SU-DHL-6 (cell line): ENCODE results near the gene MTA3.

Source experiments
- EZH2phosphoT487 ChIP-seq: fragments of 200-600 bp; sonication (generic), shearing (Covaris generic); conservative IDR thresholded peaks from 2 replicates; pipeline ENCODE4 v1.6.1; 2018; ENCODE audit warnings: mild to moderate bottlenecking, antibody characterized with exemption, low read length, moderate library complexity, mixed read lengths
- TF ChIP-seq, protein P1 (sequence below): fragments of 200-600 bp; sonication (generic); IDR thresholded peaks from one replicate; pipeline ENCODE4 v1.5.1; 2017; ENCODE audit warnings: antibody characterized with exemption, mild to moderate bottlenecking, low read length, moderate library complexity; ENCODE audit not compliant: insufficient read depth, poor library complexity, severe bottlenecking

DNA sequence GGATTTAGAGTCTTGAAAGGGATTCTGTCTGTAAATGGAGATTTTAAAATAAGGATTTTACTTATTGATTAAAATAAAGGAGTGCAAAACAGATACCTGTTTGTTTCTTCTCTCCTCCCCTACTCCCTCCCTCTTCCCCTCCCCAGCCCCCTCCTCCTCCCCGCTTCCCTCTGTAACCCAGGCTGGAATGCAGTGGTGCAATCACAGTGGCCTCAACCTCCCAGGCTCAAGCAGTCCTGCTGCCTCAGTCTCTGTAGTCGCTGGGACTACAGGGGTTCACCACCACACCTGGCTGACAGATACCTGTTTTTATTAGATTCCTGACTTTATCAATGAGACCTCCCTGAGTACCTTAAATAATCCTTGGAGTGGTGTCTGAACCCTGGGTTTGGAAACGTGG lies 138.4 kb downstream of the MTA3 start:
- TF ChIP-seq, protein P1, sequence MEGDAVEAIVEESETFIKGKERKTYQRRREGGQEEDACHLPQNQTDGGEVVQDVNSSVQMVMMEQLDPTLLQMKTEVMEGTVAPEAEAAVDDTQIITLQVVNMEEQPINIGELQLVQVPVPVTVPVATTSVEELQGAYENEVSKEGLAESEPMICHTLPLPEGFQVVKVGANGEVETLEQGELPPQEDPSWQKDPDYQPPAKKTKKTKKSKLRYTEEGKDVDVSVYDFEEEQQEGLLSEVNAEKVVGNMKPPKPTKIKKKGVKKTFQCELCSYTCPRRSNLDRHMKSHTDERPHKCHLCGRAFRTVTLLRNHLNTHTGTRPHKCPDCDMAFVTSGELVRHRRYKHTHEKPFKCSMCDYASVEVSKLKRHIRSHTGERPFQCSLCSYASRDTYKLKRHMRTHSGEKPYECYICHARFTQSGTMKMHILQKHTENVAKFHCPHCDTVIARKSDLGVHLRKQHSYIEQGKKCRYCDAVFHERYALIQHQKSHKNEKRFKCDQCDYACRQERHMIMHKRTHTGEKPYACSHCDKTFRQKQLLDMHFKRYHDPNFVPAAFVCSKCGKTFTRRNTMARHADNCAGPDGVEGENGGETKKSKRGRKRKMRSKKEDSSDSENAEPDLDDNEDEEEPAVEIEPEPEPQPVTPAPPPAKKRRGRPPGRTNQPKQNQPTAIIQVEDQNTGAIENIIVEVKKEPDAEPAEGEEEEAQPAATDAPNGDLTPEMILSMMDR, result no peak
- no peak for TF ChIP-seq EZH2phosphoT487
